ENCODE measurements around the gene SGCD.
"Not testable (repeated sequence)": the region's sequence is repeated elsewhere in the genome, so short reads cannot be mapped to it uniquely, and the experiment has no call there.

SGCD gene

DNA sequence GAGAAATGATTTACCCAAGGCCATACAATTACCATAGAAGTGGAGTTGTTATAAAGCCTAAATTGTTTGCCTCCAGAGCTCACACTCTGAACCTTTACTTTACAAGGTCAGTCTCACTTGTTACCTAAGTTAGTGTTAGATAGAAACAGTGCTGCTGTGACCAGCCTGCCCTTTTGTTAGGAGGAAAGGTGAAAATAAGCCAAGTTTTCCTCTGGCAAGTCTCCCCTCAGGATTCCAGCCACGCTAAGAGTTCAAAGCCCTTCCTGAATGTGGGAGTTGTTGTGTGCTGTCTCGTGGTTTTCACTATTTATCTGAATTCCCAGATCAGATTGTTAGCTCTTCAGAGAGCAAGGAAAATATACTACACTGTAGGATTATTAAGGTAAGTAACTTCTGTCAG lies 260.0 kb downstream of the SGCD start:
- no peak for DNase-seq

GRCh38 chr5:156588306-156588705 lies 261.3 kb downstream of the SGCD start:
- DNase-seq = no peak

GRCh38 chr5:156589104-156589945 lies 262.4 kb downstream of the SGCD start:
- no peak for DNase-seq

GRCh38 chr5:156589946-156590216 lies 262.9 kb downstream of the SGCD start:
- no peak for DNase-seq

DNA sequence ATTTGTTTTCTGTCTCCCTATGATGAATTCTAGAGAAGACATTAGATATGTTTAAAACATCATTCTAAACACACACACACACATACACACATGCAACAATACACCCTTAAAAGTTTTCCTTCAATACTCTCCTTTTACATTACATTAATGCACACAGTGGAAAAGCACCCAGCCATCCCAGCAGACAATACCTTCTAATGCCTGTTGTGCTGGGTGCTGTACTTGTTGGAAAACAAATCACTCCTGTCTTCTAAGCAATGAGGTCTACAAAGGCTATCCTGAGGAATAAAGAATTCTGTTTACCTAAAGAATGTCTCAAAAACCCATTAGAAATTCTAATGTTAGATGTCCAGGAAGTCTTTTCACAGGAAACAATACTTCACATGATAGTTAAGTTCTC lies 264.0 kb downstream of the SGCD start:
- no peak for DNase-seq

GRCh38 chr5:156591631-156592030 lies 264.7 kb downstream of the SGCD start:
- no peak for DNase-seq

- DNase-seq = no peak
Measured at GRCh38 chr5:156593546-156593945, 266.6 kb downstream of the SGCD start.

DNA sequence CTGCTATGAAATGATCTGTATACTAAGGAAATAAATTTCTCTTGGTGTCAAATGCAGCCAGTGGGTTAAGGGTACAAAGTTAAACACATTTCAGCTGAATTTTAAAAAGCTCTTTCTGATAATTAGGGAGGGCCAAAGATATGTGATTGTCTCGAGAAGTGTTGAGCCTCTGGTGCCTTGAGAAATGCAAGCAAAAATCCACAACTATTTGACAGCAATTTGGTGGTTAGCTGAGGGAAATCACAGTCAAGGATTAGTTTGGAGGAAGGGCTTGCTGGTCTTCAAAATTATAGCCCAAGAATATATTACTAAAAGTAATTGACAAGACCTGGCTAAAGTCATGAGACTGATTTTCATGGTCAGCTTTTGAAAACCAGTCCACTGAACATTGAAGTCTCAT lies 267.4 kb downstream of the SGCD start:
- DNase-seq = no peak

DNA sequence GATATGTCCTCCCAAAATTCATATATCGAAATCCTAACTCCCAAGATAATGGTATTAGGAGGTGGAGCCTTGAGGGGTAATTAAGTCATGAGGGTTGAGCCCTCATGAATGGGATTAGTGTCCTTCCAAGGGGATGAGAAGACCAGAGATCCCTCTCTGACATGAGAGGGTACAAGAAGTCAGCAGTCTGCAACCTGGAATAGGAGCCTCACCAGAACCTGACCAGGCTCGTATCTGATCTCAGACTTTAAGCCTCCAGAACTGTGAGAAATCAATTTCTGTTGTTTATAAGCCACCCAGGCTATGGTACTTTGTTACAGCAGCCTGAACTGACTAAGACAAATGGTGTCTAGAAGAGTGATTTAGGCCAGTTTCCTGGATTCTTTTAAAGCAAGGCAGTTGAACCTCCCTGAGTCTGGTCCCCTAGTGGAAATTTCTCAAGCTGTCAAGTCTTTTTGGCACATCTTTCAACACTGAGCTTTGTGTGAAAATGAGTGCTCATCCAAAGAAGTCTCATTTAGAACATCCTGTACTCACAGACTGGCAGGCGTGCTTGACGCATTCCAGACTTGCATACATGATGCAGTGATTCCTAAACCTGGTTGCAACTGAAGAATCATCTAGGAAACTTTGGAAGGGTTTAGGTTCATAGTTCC lies 268.3 kb downstream of the SGCD start:
- no peak for DNase-seq

GRCh38 chr5:156597276-156597675 lies 270.3 kb downstream of the SGCD start:
- DNase-seq = no peak

DNA sequence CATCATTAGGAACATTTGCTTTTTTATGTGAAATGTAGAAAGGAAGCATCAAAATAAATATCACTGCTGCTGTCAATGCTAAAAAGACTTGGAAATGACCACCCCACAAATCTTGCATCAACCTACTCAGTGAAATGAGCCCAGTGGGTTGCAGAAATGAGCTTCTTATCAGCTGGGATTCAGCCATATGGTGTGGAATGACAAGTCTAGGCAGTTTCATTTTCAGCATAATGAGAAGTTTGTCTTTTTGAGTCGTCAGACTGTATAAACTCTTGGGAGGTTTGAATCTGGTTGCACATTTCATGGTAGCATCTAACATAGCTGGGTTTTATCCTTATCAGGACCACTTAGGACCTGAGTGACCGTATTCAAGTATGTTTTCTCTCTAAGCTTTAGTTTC lies 272.0 kb downstream of the SGCD start:
- no peak for DNase-seq

GRCh38 chr5:156610582-156610981 lies 283.6 kb downstream of the SGCD start:
- DNase-seq = not testable (repeated sequence)

GRCh38 chr5:156615901-156616300 lies 288.9 kb downstream of the SGCD start:
- no peak for DNase-seq

DNA sequence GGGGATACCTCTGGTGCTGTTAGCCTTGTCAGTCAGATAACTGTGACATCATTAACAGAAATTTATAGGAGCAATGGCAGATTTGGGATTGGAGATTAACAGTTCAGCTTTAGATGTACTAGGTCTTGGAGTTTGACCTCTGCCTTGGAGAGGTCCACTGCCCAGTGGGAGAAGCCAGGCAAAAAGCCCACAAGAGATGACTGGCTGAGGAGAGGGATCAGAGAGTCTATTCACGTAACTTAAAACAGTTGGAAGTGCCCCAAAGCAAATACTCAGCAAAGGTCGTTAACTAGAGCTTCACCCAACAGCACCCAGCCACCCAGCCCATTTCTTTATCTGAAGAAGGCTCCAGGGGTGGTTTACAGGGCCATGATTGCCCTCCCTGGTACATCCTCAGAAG lies 290.5 kb downstream of the SGCD start:
- no peak for DNase-seq

- DNase-seq = no peak
Measured at GRCh38 chr5:156618601-156619000, 291.6 kb downstream of the SGCD start.

DNA sequence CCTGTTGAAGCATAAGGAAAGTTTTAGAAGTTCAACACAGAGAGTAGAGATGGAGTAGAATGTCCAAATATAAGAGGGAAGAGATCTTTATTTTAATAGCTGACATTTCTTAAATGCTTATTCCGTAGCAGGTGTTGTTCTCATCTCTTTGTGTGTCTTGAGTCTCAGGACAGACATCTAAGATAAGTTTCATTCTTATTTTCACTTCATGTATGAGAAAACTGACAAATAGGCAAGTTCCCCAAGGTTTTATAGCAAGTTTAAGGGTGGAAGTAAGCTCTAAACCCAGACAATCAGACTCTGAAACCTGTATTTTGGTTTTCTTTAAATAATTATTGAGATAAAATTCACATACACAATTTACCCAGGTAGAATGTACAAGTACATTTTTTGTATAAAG lies 294.8 kb downstream of the SGCD start:
- no peak for DNase-seq

- no peak for DNase-seq
Measured at GRCh38 chr5:156623381-156624040, 296.5 kb downstream of the SGCD start.

GRCh38 chr5:156624686-156625085 lies 297.7 kb downstream of the SGCD start:
- DNase-seq = no peak

DNA sequence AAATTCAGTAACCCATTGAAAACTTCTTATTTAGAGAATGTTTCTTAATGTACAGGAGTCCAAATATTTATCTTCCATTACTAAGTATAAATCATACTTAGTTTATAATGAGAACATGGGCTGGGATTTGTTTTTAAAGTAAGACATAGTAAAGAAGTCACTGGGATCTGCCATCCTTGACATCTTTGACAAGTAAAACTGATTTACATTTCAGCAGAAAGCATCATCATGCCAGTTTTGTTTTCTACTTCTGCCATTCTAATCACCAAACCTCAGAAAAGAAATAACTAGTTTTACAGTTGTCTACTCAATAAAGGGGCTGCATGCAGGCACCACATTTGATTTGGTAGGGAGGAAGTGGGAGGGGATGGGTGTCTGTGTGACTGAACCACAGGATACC lies 301.5 kb downstream of the SGCD start:
- DNase-seq = no peak

GRCh38 chr5:156631005-156631404 lies 304.0 kb downstream of the SGCD start:
- DNase-seq = no peak

DNA sequence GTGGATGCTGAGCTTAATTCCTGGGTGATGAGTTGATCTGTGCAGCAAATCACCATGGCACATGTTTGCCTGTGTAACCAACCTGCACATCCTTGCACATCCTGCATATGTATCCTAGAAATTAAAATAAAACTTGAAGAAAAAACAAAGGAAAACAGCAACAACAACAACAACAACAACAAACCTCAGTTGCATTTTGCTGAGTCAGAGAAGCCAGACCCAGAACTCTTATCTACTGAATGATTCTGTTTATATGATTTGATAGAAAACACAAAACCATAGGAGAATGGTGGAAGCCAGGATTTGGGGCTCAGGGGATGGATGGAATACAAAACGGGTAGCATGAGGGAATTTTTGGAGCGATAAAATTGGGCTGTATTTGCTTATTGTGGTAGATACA lies 307.3 kb downstream of the SGCD start:
- no peak for DNase-seq

GRCh38 chr5:156640691-156641241 lies 313.8 kb downstream of the SGCD start:
- no peak for DNase-seq

DNA sequence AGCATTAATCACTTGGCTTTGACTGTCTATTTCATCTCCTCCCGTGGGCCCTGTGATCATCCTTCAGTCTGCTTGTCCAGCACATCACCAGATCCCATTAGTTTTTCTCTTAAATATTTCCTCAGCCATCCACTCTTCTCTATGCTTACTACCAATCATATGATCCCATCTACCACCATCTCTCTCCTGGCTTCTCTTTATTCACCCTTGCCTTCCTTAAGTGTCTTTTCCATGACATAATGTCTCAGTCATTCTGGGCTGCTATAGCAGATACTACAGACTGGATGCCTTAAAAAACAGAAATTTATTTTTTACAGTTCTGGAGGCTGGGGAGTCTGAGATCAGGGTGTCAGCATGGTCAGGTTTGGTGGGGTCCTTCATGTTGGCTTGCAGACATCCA lies 314.7 kb downstream of the SGCD start:
- no peak for DNase-seq

DNA sequence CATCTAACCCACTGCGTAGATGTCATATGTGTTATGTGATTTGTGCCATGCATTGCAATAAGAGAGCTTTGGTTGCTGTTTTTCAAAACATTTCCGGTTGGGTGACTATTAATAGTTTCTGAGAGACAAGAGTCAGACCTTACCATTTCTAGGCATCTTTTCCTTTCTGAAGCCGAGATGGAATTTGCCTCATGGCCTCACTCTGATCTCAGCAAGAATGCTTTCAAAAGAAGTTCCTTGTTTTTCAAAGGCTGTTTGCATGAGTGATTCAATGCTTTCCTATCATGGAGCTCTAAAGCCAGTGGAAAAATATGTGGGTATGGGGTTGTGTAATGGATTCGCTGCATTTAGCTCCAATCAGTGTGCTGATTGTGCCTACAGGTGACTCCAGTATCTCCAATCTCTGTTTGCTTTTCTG lies 320.1 kb downstream of the SGCD start:
- no peak for DNase-seq

Data from NCI-H1105 treated with DMSO at 0.1 percent for 48 hours (cell line).